Endothelial cell of umbilical vein (primary cell): ENCODE data around the gene RAB28. TPM values are rescaled to one million over a fixed set of nuclear protein-coding genes. Genes with fewer than 3 reads are reported as not detected.

Experiments used
- BruUV-seq: library from RNA; stranded (reverse); fragments of 400-500 nt; replicated peaks from 2 replicates; lab custom pipeline; 2021; lab: Mats Ljungman, UMichigan
- CTCF ChIA-PET: fragments of 300-600, 350-600 bp; sonication (Branson Sonifier 250); formaldehyde crosslinking; loops from one replicate; lab custom pipeline; 2021; ENCODE audit warnings: antibody characterized with exemption, inconsistent platforms; lab: Charles Lee
- POLR2A ChIA-PET: fragments of 300-600, 350-600 bp; sonication (Branson Sonifier 250); formaldehyde crosslinking; loops from one replicate; lab custom pipeline; 2021; ENCODE audit warnings: antibody characterized with exemption, inconsistent platforms; lab: Charles Lee
- DNase-seq: peaks from one replicate; pipeline ENCODE4 v3.0.0-alpha.2; 2011; ENCODE audit warnings: low read depth, low spot score
- FAIRE-seq: peaks from 2 replicates; lab custom pipeline; 2011; peaks lifted over from hg19 to GRCh38; lab: Jason Lieb, UNC
- H2AFZ ChIP-seq: 2 replicates; pipeline ENCODE4 v1.6.0; 2012; ENCODE audit warnings: low read depth, low read length, control low read depth, inconsistent platforms
- H3K27ac ChIP-seq: 2 replicates; pipeline ENCODE4 v1.5.1; 2011; ENCODE audit warnings: low read depth, mild to moderate bottlenecking, control low read depth, low read length, moderate library complexity; ENCODE audit not compliant: insufficient read depth
- H3K27me3 ChIP-seq, 2 experiments: 2 replicates each; pipeline versions ENCODE4 v1.6.0 to v1.6.1; 2011; ENCODE audit warnings: low read length in 2 of 2, mixed read lengths in 1 of 2; ENCODE audit not compliant: control insufficient read depth in 2 of 2, insufficient read depth in 2 of 2
- H3K36me3 ChIP-seq, 2 experiments: 2 replicates in 1 of 2; 3 replicates in 1 of 2; pipeline ENCODE4 v1.5.1; 2011; ENCODE audit warnings: low read length in 2 of 2, mild to moderate bottlenecking in 1 of 2, moderate library complexity in 1 of 2; ENCODE audit not compliant: control insufficient read depth in 2 of 2, insufficient read depth in 2 of 2; ENCODE audit errors: extremely low read depth in 1 of 2
- H3K4me1 ChIP-seq: 3 replicates; pipeline ENCODE4 v1.5.1; 2011; ENCODE audit warnings: mild to moderate bottlenecking, low read length; ENCODE audit not compliant: control insufficient read depth, insufficient read depth; ENCODE audit errors: extremely low read depth
- H3K4me2 ChIP-seq: 2 replicates; pipeline ENCODE4 v1.6.1; 2011; ENCODE audit warnings: low read length, control low read depth, mixed read lengths; ENCODE audit not compliant: insufficient read depth
- H3K4me3 ChIP-seq, 3 experiments: fragments of 200-600 bp in 1 of 3; sonication (generic), shearing (Covaris generic) in 1 of 3; replicated peaks in 1 of 3; 2 replicates each; pipeline ENCODE4 v1.5.1; 2011 to 2016; ENCODE audit warnings: control low read depth in 3 of 3, low read length in 3 of 3, mild to moderate bottlenecking in 2 of 3, inconsistent platforms in 1 of 3, low read depth in 1 of 3, moderate library complexity in 1 of 3; ENCODE audit not compliant: insufficient read depth in 1 of 3
- H3K79me2 ChIP-seq: 2 replicates; pipeline ENCODE4 v1.6.0; 2012; ENCODE audit warnings: low read length, inconsistent platforms; ENCODE audit not compliant: control insufficient read depth, insufficient read depth
- H3K9ac ChIP-seq: replicated peaks from 2 replicates; pipeline ENCODE3; 2011; ENCODE audit warnings: low read length, control low read depth; ENCODE audit not compliant: insufficient read depth; ENCODE audit errors: extremely low read depth
- H3K9me1 ChIP-seq: replicated peaks from 3 replicates; pipeline ENCODE4 v1.6.0; 2011; ENCODE audit warnings: mild to moderate bottlenecking, low read length; ENCODE audit not compliant: control insufficient read depth, insufficient read depth; ENCODE audit errors: extremely low read depth
- H3K9me3 ChIP-seq: replicated peaks from 2 replicates; pipeline ENCODE4 v1.5.1; 2012; ENCODE audit warnings: low read length, inconsistent platforms; ENCODE audit not compliant: control insufficient read depth, insufficient read depth
- H4K20me1 ChIP-seq: replicated peaks from 2 replicates; pipeline ENCODE3; 2011; ENCODE audit warnings: mild to moderate bottlenecking, low read length; ENCODE audit not compliant: control insufficient read depth, insufficient read depth; ENCODE audit errors: extremely low read depth
- CTCF ChIP-seq, 2 donors: IDR thresholded peaks; 1 replicate in 1 of 2; 2 replicates in 1 of 2; pipeline ENCODE4 v1.5.1; 2011; ENCODE audit warnings: low read length in 2 of 2, mild to moderate bottlenecking in 2 of 2, moderate library complexity in 2 of 2, control low read depth in 1 of 2, inconsistent platforms in 1 of 2, low read depth in 1 of 2; ENCODE audit not compliant: insufficient read depth in 1 of 2; ENCODE audit errors: extremely low read depth in 1 of 2
- EZH2 ChIP-seq: IDR thresholded peaks from 2 replicates; pipeline ENCODE4 v1.6.1; 2012; ENCODE audit warnings: borderline replicate concordance, low read depth, mild to moderate bottlenecking, moderate library complexity, low read length, inconsistent platforms; ENCODE audit not compliant: severe bottlenecking
- FOS ChIP-seq: IDR thresholded peaks from 2 replicates; pipeline ENCODE4 v1.6.1; 2011; ENCODE audit warnings: mild to moderate bottlenecking, low read length, moderate library complexity, borderline replicate concordance; ENCODE audit not compliant: insufficient read depth
- GATA2 ChIP-seq: IDR thresholded peaks from 2 replicates; pipeline ENCODE4 v1.7.0; 2011; ENCODE audit warnings: low read depth, mild to moderate bottlenecking, moderate library complexity, mixed read lengths, low read length; ENCODE audit not compliant: insufficient read length, insufficient read depth
- JUN ChIP-seq: IDR thresholded peaks from 2 replicates; pipeline ENCODE4 v1.6.1; 2011; ENCODE audit warnings: borderline replicate concordance, low read depth; ENCODE audit not compliant: insufficient read length, insufficient read depth
- MAX ChIP-seq: IDR thresholded peaks from 2 replicates; pipeline ENCODE4 v1.6.1; 2011; ENCODE audit not compliant: insufficient read depth, insufficient read length
- MYC ChIP-seq: IDR thresholded peaks from one replicate; pipeline ENCODE4 v1.6.1; 2011; ENCODE audit warnings: mild to moderate bottlenecking, low read depth, low read length
- POLR2A ChIP-seq: IDR thresholded peaks from 2 replicates; pipeline ENCODE4 v1.6.1; 2012; ENCODE audit warnings: low read depth, mild to moderate bottlenecking, control low read depth, low read length
- POLR2AphosphoS5 ChIP-seq: IDR thresholded peaks from 2 replicates; pipeline ENCODE4 v1.6.1; 2012; ENCODE audit warnings: low read depth, mild to moderate bottlenecking, control low read depth, low read length, moderate library complexity; ENCODE audit not compliant: insufficient read depth
- dilution Hi-C: fragments of 300-500 bp; cut with MboI; formaldehyde crosslinking; loops from one replicate; pipeline ENCODE4 v1.15.0; 2019; ENCODE audit warnings: low sequenced_read_pairs; ENCODE audit not compliant: extremely low pct_ligation_motif_present
- intact Hi-C: fragments of 100-400 bp; cut with micrococcal nuclease; formaldehyde crosslinking; loops from one replicate; pipeline ENCODE4 v1.10.0; 2022
- polyA plus RNA-seq, 4 experiments: library from polyadenylated mRNA; depleted of rRNA in 3 of 4; stranded (reverse) in 3 of 4; unstranded in 1 of 4; fragments of >200 nt; gene quantifications; 2 replicates each; pipeline versions ENCODE4 v1.2.1 to v1.2.3, GENCODE V29; 2011 to 2012; ENCODE audit warnings: missing spikeins in 1 of 4
- total RNA-seq: library from RNA; stranded (reverse); gene quantifications from 2 replicates; pipeline ENCODE4 v1.2.3, GENCODE V29; 2021

Gene RAB28
- total and polyA plus RNA-seq, 2 donors (not counting 3 experiments of a cell fraction or from before 2014, with no cell fraction given) = 13.0 to 13.2 TPM

GRCh38 chr4:13347517-13348125 is 136.5 kb downstream of the RAB28 start:
- FAIRE-seq = no peak
- BruUV-seq = no TSS peak
- Histone ChIP-seq H3K4me3 (no peak overlapping the region), H3K79me2 (no peaks in the 10 kb centered on the region), H3K9ac (no peak overlapping the region), H3K9me1 (no peaks in the 10 kb centered on the region), H2AFZ (no peak overlapping the region), H3K4me1 (no peaks in the 10 kb centered on the region), H3K4me2 (no peak overlapping the region), H3K9me3 (no peaks in the 10 kb centered on the region), H3K27me3 (no peaks in the 10 kb centered on the region), H3K36me3 (no peaks in the 10 kb centered on the region), H3K27ac (no peak overlapping the region), H4K20me1 (no peaks in the 10 kb centered on the region)
- no peak for DNase-seq
- intact Hi-C loops (no loop called here), dilution Hi-C loops (no loop called here)
- POLR2A ChIA-PET = no interaction called here
- CTCF ChIA-PET = no interaction called here
- TF ChIP-seq EZH2 = no peak
- TF ChIP-seq POLR2A = no peak
- TF ChIP-seq MYC = no peak
- no peak for TF ChIP-seq CTCF (IDR thresholded peaks at IDR 0.05; ENCODE audit: extremely low read depth in 1 of 2, insufficient read depth in 1 of 2, low read depth in 1 of 2, low read length in 2 of 2)
- TF ChIP-seq JUN = no peak
- no peak for TF ChIP-seq GATA2
- TF ChIP-seq FOS = no peak
- TF ChIP-seq POLR2AphosphoS5 = no peak
- no peak for TF ChIP-seq MAX
